Measurements from ENCODE around the gene PCDHA1. TPM values are rescaled to one million over a fixed set of nuclear protein-coding genes. Genes with fewer than 3 reads are reported as not detected.

Gene PCDHA1
- total and polyA plus RNA-seq, 9 of the 15 experiments (the other 6 are each of a cell fraction or from before 2014, with no cell fraction given) = not detected

GRCh38 chr5:140857177-140857986, 71.4 kb downstream of the PCDHA1 start:
- intact Hi-C loops (cut with micrococcal nuclease) = no loop called here
- Histone ChIP-seq H3K9me1 (ENCODE audit: control insufficient read depth, insufficient read depth, low read length) (no peaks in the 10 kb centered on the region), H3K9me3 (replicated peaks; ENCODE audit: control insufficient read depth, insufficient read depth, low read depth, low read length) (0 out of 2 replicates have a peak, but pooled peaks cover 2% of the 10 kb centered on the region), H4K20me1 (replicated peaks; ENCODE audit: control insufficient read depth, insufficient read depth, low read length) (no peaks in the 10 kb centered on the region), H3K27me3 (ENCODE audit: control insufficient read depth in 2 of 2, insufficient read depth in 2 of 2, low read length in 2 of 2) (peaks cover 0 to 3% of the 10 kb centered on the region in 2 experiments; a peak in 2 of 5 replicates), H2AFZ (ENCODE audit: low read depth, low read length) (no peak overlapping the region), H3K9ac (ENCODE audit: insufficient read depth in 1 of 2, low read depth in 2 of 2, low read length in 2 of 2) (no peak overlapping the region), H3K4me1 (replicated peaks in 1 of 2; ENCODE audit: control insufficient read depth in 2 of 2, insufficient read depth in 2 of 2, low read length in 2 of 2) (no peaks in the 10 kb centered on the region), H3K79me2 (ENCODE audit: control insufficient read depth, insufficient read depth, low read length) (no peaks in the 10 kb centered on the region), H3K4me3 (no peak overlapping the region), H3K4me2 (ENCODE audit: insufficient read depth, low read length) (no peak overlapping the region), H3K36me3 (ENCODE audit: control insufficient read depth, insufficient read depth, low read length) (no peaks in the 10 kb centered on the region), H3K27ac (ENCODE audit: extremely low read depth, low read depth, low read length) (no peak overlapping the region)
- ChIA-PET POLR2A (interaction anchor here (0.6 kb wide), 1 partner anchor 12 kb away, joined by 3 read pairs; no protein-coding TSS in a partner anchor), CTCF (ENCODE audit: low intra/inter-chr PET ratio) (interaction anchor here (0.9 kb wide), 1 partner anchor 184 kb away, joined by 3 read pairs; no protein-coding TSS in a partner anchor)
- WGBS (ENCODE audit: insufficient coverage, low coverage, missing lambda C conversion rate) = 57% methylated on average over 52 of the region's 94 CpGs
- ATAC-seq = no peak
- TF ChIP-seq CBX8 (IDR thresholded peaks at IDR 0.05; ENCODE audit: borderline replicate concordance, extremely low read depth, low read depth, low read length, poor library complexity, severe bottlenecking) (no peak), ATF1 (CRISPR knock-in tag; IDR thresholded peaks at IDR 0.05) (no peak), ATF1 (tag; IDR thresholded peaks at IDR 0.05) (no peak), TCF15 (CRISPR knock-in tag; IDR thresholded peaks at IDR 0.05) (no peak), GATAD2B (IDR thresholded peaks at IDR 0.05; ENCODE audit: borderline replicate concordance) (no peak), RNF219 (CRISPR knock-in tag; IDR thresholded peaks at IDR 0.05) (no peak), GATA2 (CRISPR knock-in tag; IDR thresholded peaks at IDR 0.05) (no peak)
- no TSS peak for BruUV-seq (replicated peaks)
- DNase-seq (ENCODE audit: extremely low read depth in 1 of 4, low spot score in 3 of 4) = no peak
- in situ Hi-C loops (cut with MboI) = no loop called here
- no peak for FAIRE-seq

Data from K562 (cell line).